ENCODE results near the gene MLANA.
A peak's percentile ranks its signal among the peaks of the same experiment; 100 is the strongest.

DNA sequence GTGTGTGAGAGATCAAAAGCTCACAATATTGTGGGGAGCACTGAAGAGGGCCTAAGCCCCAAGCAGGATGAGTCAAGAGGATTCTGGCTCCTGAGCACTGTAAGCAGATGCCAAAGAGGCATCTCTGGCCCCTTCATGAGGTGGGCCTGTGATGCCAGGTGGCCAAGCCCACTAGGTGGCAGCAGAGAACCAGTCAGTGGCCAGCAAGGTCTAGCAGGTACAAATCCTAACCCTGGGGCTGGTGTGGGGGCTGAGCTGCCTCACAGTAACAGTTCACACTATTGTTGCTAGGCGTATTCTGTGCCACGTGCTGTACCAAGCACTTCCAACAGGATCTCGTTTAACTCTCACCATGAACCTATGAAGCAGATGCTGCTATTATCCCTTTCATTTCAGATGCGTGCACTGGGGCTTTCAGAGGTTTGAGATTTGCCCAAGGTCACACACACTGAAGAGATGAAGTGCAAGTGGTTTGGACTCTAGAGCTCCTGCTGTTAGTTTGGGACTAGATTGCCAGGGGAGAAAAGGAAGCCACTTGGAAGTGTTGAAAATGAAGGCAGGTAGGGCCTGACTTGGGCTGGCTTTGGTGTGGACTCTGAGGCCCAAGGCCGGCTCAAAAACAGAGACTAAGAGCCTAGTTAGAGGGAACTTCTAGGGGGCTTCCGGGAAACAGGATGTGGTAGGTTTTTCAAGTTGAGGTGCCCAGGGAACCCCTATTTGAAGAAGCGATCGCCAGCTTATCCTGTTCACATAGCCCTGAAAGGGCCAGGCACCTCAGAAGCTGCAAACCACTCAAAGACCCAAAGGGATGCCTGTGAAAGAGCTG is 4.4 kb upstream of the MLANA start:
- TF ChIP-seq, protein P1, sequence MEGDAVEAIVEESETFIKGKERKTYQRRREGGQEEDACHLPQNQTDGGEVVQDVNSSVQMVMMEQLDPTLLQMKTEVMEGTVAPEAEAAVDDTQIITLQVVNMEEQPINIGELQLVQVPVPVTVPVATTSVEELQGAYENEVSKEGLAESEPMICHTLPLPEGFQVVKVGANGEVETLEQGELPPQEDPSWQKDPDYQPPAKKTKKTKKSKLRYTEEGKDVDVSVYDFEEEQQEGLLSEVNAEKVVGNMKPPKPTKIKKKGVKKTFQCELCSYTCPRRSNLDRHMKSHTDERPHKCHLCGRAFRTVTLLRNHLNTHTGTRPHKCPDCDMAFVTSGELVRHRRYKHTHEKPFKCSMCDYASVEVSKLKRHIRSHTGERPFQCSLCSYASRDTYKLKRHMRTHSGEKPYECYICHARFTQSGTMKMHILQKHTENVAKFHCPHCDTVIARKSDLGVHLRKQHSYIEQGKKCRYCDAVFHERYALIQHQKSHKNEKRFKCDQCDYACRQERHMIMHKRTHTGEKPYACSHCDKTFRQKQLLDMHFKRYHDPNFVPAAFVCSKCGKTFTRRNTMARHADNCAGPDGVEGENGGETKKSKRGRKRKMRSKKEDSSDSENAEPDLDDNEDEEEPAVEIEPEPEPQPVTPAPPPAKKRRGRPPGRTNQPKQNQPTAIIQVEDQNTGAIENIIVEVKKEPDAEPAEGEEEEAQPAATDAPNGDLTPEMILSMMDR (optimal IDR thresholded peaks at IDR 0.05 in 1 of 3, IDR thresholded peaks at IDR 0.05 in 1 of 3, conservative IDR thresholded peaks at IDR 0.05 in 1 of 3; ENCODE audit: extremely low read depth in 1 of 3, insufficient read depth in 2 of 3, low read length in 3 of 3) = peak; percentile 95 to 99 (median 98)
- no peak for TF ChIP-seq EZH2 (IDR thresholded peaks at IDR 0.05; ENCODE audit: low read length)

Measured in keratinocyte (primary cell).